Erythroblast (primary cell): ENCODE results near the gene NR1H4.
A peak's percentile ranks its signal among the peaks of the same experiment; 100 is the strongest.

Experiments
- GATA1 ChIP-seq: IDR thresholded peaks from 2 replicates; pipeline ENCODE4 v1.6.1; 2011; ENCODE audit warnings: low read depth, mild to moderate bottlenecking, control low read depth, low read length, moderate library complexity
- POLR2A ChIP-seq: IDR thresholded peaks from 2 replicates; pipeline ENCODE4 v1.6.1; 2011; ENCODE audit warnings: mild to moderate bottlenecking, low read length

DNA sequence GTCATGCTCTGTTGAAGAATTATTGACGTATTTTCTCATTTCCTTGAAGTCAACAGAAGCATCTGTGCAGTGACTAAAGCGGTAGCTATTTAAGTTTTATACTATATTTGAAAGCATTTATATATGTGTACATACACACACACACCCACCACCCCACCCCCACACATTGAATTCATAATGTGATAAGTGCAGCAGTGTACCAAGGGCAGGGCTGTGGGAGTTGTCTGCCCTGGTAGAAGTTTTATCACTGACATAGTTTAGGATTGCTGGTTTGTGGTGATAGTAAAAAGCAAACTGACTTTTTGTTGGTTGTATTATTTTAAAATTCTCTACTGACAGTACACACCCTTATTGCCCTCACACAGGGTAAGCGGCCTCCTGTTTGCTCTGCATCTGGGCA, 138.9 kb downstream of the NR1H4 start:
- TF ChIP-seq POLR2A (peak; percentile 43), GATA1 (no peak)
